Activated B cell treated with CpG ODN at 0.5 μM for 24 hours (primary cell): ENCODE data around the gene CAPRIN2. TPM values are rescaled to one million over a fixed set of nuclear protein-coding genes. Genes with fewer than 3 reads are reported as not detected.
A peak's percentile ranks its signal among the peaks of the same experiment; 100 is the strongest.

Experiments
- ATAC-seq: fragments of 200-7000 bp; cut with Tn5 transposase; one replicate; pipeline ENCODE4 v1.10.0; 2021; ENCODE audit warnings: low read depth, mild to moderate bottlenecking, moderate library complexity
- CTCF ChIA-PET: fragments of 350-600 bp; sonication (Branson Sonifier 250); formaldehyde crosslinking; loops from one replicate; lab custom pipeline; 2021; ENCODE audit warnings: antibody characterized with exemption; lab: Charles Lee
- POLR2A ChIA-PET: fragments of 350-600 bp; sonication (Branson Sonifier 250); formaldehyde crosslinking; loops from one replicate; lab custom pipeline; 2021; ENCODE audit warnings: antibody characterized with exemption; lab: Charles Lee
- DNase-seq: peaks from one replicate; pipeline ENCODE4 v3.0.0; 2022
- H3K27ac Mint-ChIP-seq: one replicate; pipeline ENCODE4 v1.8.0; 2020; ENCODE audit warnings: mixed read lengths
- H3K27me3 Mint-ChIP-seq: one replicate; pipeline ENCODE4 v1.8.0; 2021; ENCODE audit warnings: mixed read lengths
- H3K36me3 Mint-ChIP-seq: one replicate; pipeline ENCODE4 v1.8.0; 2021; ENCODE audit warnings: low read depth, mixed read lengths
- H3K4me1 Mint-ChIP-seq: one replicate; pipeline ENCODE4 v1.8.0; 2021; ENCODE audit warnings: mixed read lengths
- H3K4me3 Mint-ChIP-seq: one replicate; pipeline ENCODE4 v1.8.0; 2020; ENCODE audit warnings: mild to moderate bottlenecking, mixed read lengths
- H3K9me3 Mint-ChIP-seq: one replicate; pipeline ENCODE4 v1.8.0; 2020; ENCODE audit warnings: mixed read lengths
- CTCF ChIP-seq: fragments of 200-600 bp; IDR thresholded peaks from one replicate; pipeline ENCODE4 v1.8.0; 2022; ENCODE audit warnings: antibody characterized with exemption, mild to moderate bottlenecking
- intact Hi-C: fragments of 100-400 bp; cut with micrococcal nuclease; formaldehyde crosslinking; loops from one replicate; pipeline ENCODE4 v1.15.1; 2024
- total RNA-seq: library from RNA; stranded (reverse); gene quantifications from 2 replicates; pipeline ENCODE4 v1.2.3, GENCODE V29; 2022

CAPRIN2 gene
- total RNA-seq, 1 donor from 2014 or later = 17.5 TPM

GRCh38 chr12:30755395-30755762 lies 628 bp upstream of the CAPRIN2 start:
- intact Hi-C loops = loop anchor here (1.0 to 2.0 kb wide), 8 partner anchors 41 to 1999 kb away; partner anchors contain the start of genes DDX11, ERGIC2, IPO8 and SINHCAF
- no peaks in the 10 kb centered on the region for H3K27me3 Mint-ChIP-seq
- H3K27ac Mint-ChIP-seq = peak overlapping the region; percentile 82
- no peak for DNase-seq
- peaks cover 4% of the 10 kb centered on the region for H3K36me3 Mint-ChIP-seq
- peak overlapping the region; percentile 95 for H3K4me3 Mint-ChIP-seq
- H3K9me3 Mint-ChIP-seq = no peaks in the 10 kb centered on the region
- CTCF ChIA-PET = interaction anchor here (0.6 to 2.7 kb wide), 4 partner anchors 43 to 67 kb away, joined by 3 to 15 read pairs (median 4); partner anchors contain the start of gene IPO8
- TF ChIP-seq CTCF = no peak
- ATAC-seq = no peak
- POLR2A ChIA-PET = interaction anchor here (0.6 to 2.9 kb wide), 3 partner anchors 41 to 1374 kb away, joined by 5 to 31 read pairs (median 10); partner anchors contain the start of genes ERGIC2 and IPO8
- peaks cover 20% of the 10 kb centered on the region for H3K4me1 Mint-ChIP-seq

GRCh38 chr12:30754383-30754749 lies 385 bp downstream of the CAPRIN2 start:
- DNase-seq = no peak
- no peaks in the 10 kb centered on the region for H3K9me3 Mint-ChIP-seq
- peak overlapping the region; percentile 90 for H3K27ac Mint-ChIP-seq
- peaks cover 20% of the 10 kb centered on the region for H3K4me1 Mint-ChIP-seq
- H3K36me3 Mint-ChIP-seq = peaks cover 13% of the 10 kb centered on the region
- ChIA-PET CTCF (interaction anchor here (1.0 to 2.7 kb wide), 3 partner anchors 53 to 68 kb away, joined by 5 to 15 read pairs (median 6); partner anchors contain the start of gene IPO8), POLR2A (interaction anchor here (0.6 to 2.9 kb wide), 5 partner anchors 57 to 1373 kb away, joined by 3 to 31 read pairs (median 4); partner anchors contain the start of genes ERGIC2 and IPO8)
- ATAC-seq = no peak
- no peaks in the 10 kb centered on the region for H3K27me3 Mint-ChIP-seq
- peak overlapping the region; percentile 95 for H3K4me3 Mint-ChIP-seq
- TF ChIP-seq CTCF = no peak
- intact Hi-C loops = loop anchor here (1.0 to 2.0 kb wide), 5 partner anchors 42 to 2000 kb away; partner anchors contain the start of genes DDX11, DNM1L, SINHCAF and YARS2

GRCh38 chr12:30753751-30754382 lies 884 bp downstream of the CAPRIN2 start:
- TF ChIP-seq CTCF = no peak
- H3K4me1 Mint-ChIP-seq = peaks cover 21% of the 10 kb centered on the region
- no peaks in the 10 kb centered on the region for H3K27me3 Mint-ChIP-seq
- no peaks in the 10 kb centered on the region for H3K9me3 Mint-ChIP-seq
- intact Hi-C loops = loop anchor here (1.0 to 2.0 kb wide), 5 partner anchors 43 to 2001 kb away; partner anchors contain the start of genes DDX11, DNM1L, SINHCAF and YARS2
- H3K27ac Mint-ChIP-seq = peak overlapping the region; percentile 90
- peak overlapping the region; percentile 95 for H3K4me3 Mint-ChIP-seq
- DNase-seq (no peak), ATAC-seq (no peak)
- POLR2A ChIA-PET = interaction anchor here (1.7 to 2.9 kb wide), 2 partner anchors 59 to 69 kb away, joined by 4 to 31 read pairs; partner anchors contain the start of gene IPO8
- CTCF ChIA-PET = interaction anchor here (1.0 to 2.7 kb wide), 2 partner anchors 53 to 59 kb away, joined by 6 to 15 read pairs; partner anchors contain the start of gene IPO8
- peaks cover 16% of the 10 kb centered on the region for H3K36me3 Mint-ChIP-seq

GRCh38 chr12:30753233-30753632 lies 1.5 kb downstream of the CAPRIN2 start:
- POLR2A ChIA-PET = interaction anchor here (1.2 to 2.9 kb wide), 3 partner anchors 11 to 69 kb away, joined by 3 to 31 read pairs (median 4); partner anchors contain the start of gene IPO8
- ATAC-seq (no peak), DNase-seq (no peak)
- Mint-ChIP-seq H3K9me3 (no peaks in the 10 kb centered on the region), H3K4me1 (peaks cover 23% of the 10 kb centered on the region), H3K4me3 (peak overlapping the region; percentile 95), H3K27ac (no peak overlapping the region), H3K27me3 (no peaks in the 10 kb centered on the region), H3K36me3 (peaks cover 16% of the 10 kb centered on the region)
- CTCF ChIA-PET = interaction anchor here (1.0 to 2.7 kb wide), 2 partner anchors 54 to 58 kb away, joined by 6 to 15 read pairs; partner anchors contain the start of gene IPO8
- no peak for TF ChIP-seq CTCF
- intact Hi-C loops = no loop called here

GRCh38 chr12:30752255-30752654 lies 2.5 kb downstream of the CAPRIN2 start:
- ChIA-PET POLR2A (interaction anchor here (0.7 to 1.2 kb wide), 2 partner anchors 12 to 24 kb away, joined by 3 to 4 read pairs; no protein-coding TSS in a partner anchor), CTCF (no interaction called here)
- Mint-ChIP-seq H3K4me1 (peaks cover 23% of the 10 kb centered on the region), H3K9me3 (no peaks in the 10 kb centered on the region), H3K4me3 (no peak overlapping the region), H3K27ac (no peak overlapping the region), H3K36me3 (peaks cover 23% of the 10 kb centered on the region), H3K27me3 (no peaks in the 10 kb centered on the region)
- ATAC-seq = no peak
- no peak for DNase-seq
- intact Hi-C loops = no loop called here
- no peak for TF ChIP-seq CTCF
